K562 (cell line): ENCODE data around the gene RCL1. TPM values are rescaled to one million over a fixed set of nuclear protein-coding genes. Genes with fewer than 3 reads are reported as not detected.
A peak's percentile ranks its signal among the peaks of the same experiment; 100 is the strongest.

ENCODE experiments used
- ATAC-seq: fragments of 200-7000 bp; cut with Tn5 transposase; 3 replicates; pipeline ENCODE4 v1.9.1; 2020; ENCODE audit warnings: moderate library complexity
- BruUV-seq: library from RNA; stranded (reverse); fragments of 400-500 nt; replicated peaks from 2 replicates; lab custom pipeline; 2021; lab: Mats Ljungman, UMichigan
- CTCF ChIA-PET: fragments of 300-600 bp; formaldehyde crosslinking; extraction: SDS; loops from one replicate; lab custom pipeline; 2021; ENCODE audit warnings: low intra/inter-chr PET ratio; lab: Yijun Ruan, JAX
- POLR2A ChIA-PET: fragments of 300-600, 350-650 bp; sonication (Branson Sonifier 250); formaldehyde crosslinking; extraction: SDS; loops from one replicate; lab custom pipeline; 2021; ENCODE audit warnings: antibody characterized with exemption, inconsistent platforms; lab: Yijun Ruan, JAX
- DNase-seq, 4 experiments: peaks; one replicate each; pipeline versions ENCODE4 v3.0.0 to v3.0.0-alpha.2; 2011 to 2018; ENCODE audit warnings: low spot score in 3 of 4, mixed read lengths in 3 of 4; ENCODE audit errors: extremely low read depth in 1 of 4
- FAIRE-seq: peaks from 2 replicates; lab custom pipeline; 2011; peaks lifted over from hg19 to GRCh38; lab: Jason Lieb, UNC
- H2AFZ ChIP-seq: 2 replicates; pipeline ENCODE4 v1.6.0; 2011; ENCODE audit warnings: low read depth, low read length, control low read depth, inconsistent platforms
- H3K27ac ChIP-seq: fragments of 200-600 bp; 3 replicates; pipeline ENCODE4 v1.8.0; 2011; ENCODE audit warnings: low read depth, mild to moderate bottlenecking, control low read depth, inconsistent platforms, low read length, moderate library complexity, mixed read lengths; ENCODE audit errors: extremely low read depth
- H3K27me3 ChIP-seq, 2 experiments: fragments of 300-600 bp in 1 of 2; 2 replicates in 1 of 2; 3 replicates in 1 of 2; pipeline versions ENCODE4 v1.6.0 to v1.8.0; 2011; ENCODE audit warnings: inconsistent platforms in 2 of 2, low read length in 2 of 2, mild to moderate bottlenecking in 1 of 2, mixed read lengths in 1 of 2, moderate library complexity in 1 of 2; ENCODE audit not compliant: control insufficient read depth in 2 of 2, insufficient read depth in 2 of 2
- H3K36me3 ChIP-seq: fragments of 300-600 bp; 3 replicates; pipeline ENCODE4 v1.8.0; 2011; ENCODE audit warnings: mild to moderate bottlenecking, low read length, inconsistent platforms; ENCODE audit not compliant: control insufficient read depth, insufficient read depth
- H3K4me1 ChIP-seq, 2 experiments: fragments of 200-600 bp in 1 of 2; replicated peaks in 1 of 2; 2 replicates in 1 of 2; 3 replicates in 1 of 2; pipeline versions ENCODE4 v1.5.1 to v1.8.0; 2011; ENCODE audit warnings: inconsistent platforms in 2 of 2, low read length in 2 of 2, mild to moderate bottlenecking in 1 of 2, mixed read lengths in 1 of 2, moderate library complexity in 1 of 2; ENCODE audit not compliant: control insufficient read depth in 2 of 2, insufficient read depth in 2 of 2
- H3K4me2 ChIP-seq: 2 replicates; pipeline ENCODE4 v1.6.1; 2011; ENCODE audit warnings: low read length, control low read depth, inconsistent platforms, mixed read lengths; ENCODE audit not compliant: insufficient read depth
- H3K4me3 ChIP-seq: fragments of 200-600 bp; sonication (generic), shearing (Covaris generic); 2 replicates; pipeline ENCODE4 v1.5.1; 2016; ENCODE audit warnings: control low read depth, inconsistent platforms
- H3K79me2 ChIP-seq: fragments of 200-600 bp; 3 replicates; pipeline ENCODE4 v1.8.0; 2011; ENCODE audit warnings: low read length, inconsistent platforms; ENCODE audit not compliant: control insufficient read depth, insufficient read depth
- H3K9ac ChIP-seq, 2 experiments: 2 replicates each; pipeline versions ENCODE4 v1.6.0 to v1.6.1; 2011; ENCODE audit warnings: low read depth in 2 of 2, low read length in 2 of 2, control low read depth in 1 of 2, inconsistent platforms in 1 of 2, mild to moderate bottlenecking in 1 of 2, mixed read lengths in 1 of 2; ENCODE audit not compliant: insufficient read depth in 1 of 2
- H3K9me1 ChIP-seq: one replicate; pipeline ENCODE4 v1.6.0; 2011; ENCODE audit warnings: inconsistent platforms, mild to moderate bottlenecking, low read length, moderate library complexity; ENCODE audit not compliant: control insufficient read depth, insufficient read depth
- H3K9me3 ChIP-seq: replicated peaks from 2 replicates; pipeline ENCODE4 v1.5.1; 2011; ENCODE audit warnings: low read depth, low read length, inconsistent platforms; ENCODE audit not compliant: control insufficient read depth, insufficient read depth
- H4K20me1 ChIP-seq: replicated peaks from 2 replicates; pipeline ENCODE4 v1.6.1; 2011; ENCODE audit warnings: low read length, inconsistent platforms, mixed read lengths; ENCODE audit not compliant: control insufficient read depth, insufficient read depth
- ATF3 ChIP-seq, 2 experiments: fragments of 450-650 bp in 1 of 2; sonication (generic) in 1 of 2; formaldehyde crosslinking in 1 of 2; IDR thresholded peaks in 1 of 2; conservative IDR thresholded peaks in 1 of 2; 2 replicates each; pipeline versions ENCODE4 v1.6.1 to v1.8.1; 2016 to 2023; ENCODE audit warnings: mild to moderate bottlenecking in 2 of 2, moderate library complexity in 2 of 2, inconsistent platforms in 1 of 2, missing genetic modification reagents in 1 of 2
- E2F8 ChIP-seq: fragments of 450-650 bp; IDR thresholded peaks from 2 replicates; pipeline ENCODE4 v1.7.1; 2018; ENCODE audit warnings: mild to moderate bottlenecking, low read depth; ENCODE audit not compliant: partially characterized antibody
- MEIS2 ChIP-seq: fragments of 450-650 bp; IDR thresholded peaks from 2 replicates; pipeline ENCODE4 v1.6.1; 2014; ENCODE audit warnings: mild to moderate bottlenecking; ENCODE audit not compliant: partially characterized antibody
- TCF7 ChIP-seq: sonication (generic); IDR thresholded peaks from 2 replicates; pipeline ENCODE4 v1.6.1; 2016; ENCODE audit warnings: antibody characterized with exemption, borderline replicate concordance
- ZNF274 ChIP-seq: IDR thresholded peaks from 2 replicates; pipeline ENCODE4 v1.6.1; 2011; ENCODE audit warnings: low read depth, mild to moderate bottlenecking, low read length, moderate library complexity, borderline replicate concordance
- WGBS: fragments of 100-300 bp; shearing (Covaris generic); methylation state at CpG from one replicate; pipeline ENCODE4 v1.1.6; 2016; ENCODE audit warnings: low coverage, mixed read lengths; ENCODE audit not compliant: insufficient coverage; ENCODE audit errors: missing lambda C conversion rate; 5-methylcytosine and 5-hydroxymethylcytosine counted together
- in situ Hi-C: fragments of 300-500 bp; cut with MboI; formaldehyde crosslinking; loops from 4 replicates; pipeline ENCODE4 v1.15.0; 2018; ENCODE audit warnings: inconsistent platforms, mixed read lengths
- intact Hi-C: fragments of 100-400 bp; cut with micrococcal nuclease; formaldehyde crosslinking; loops from 2 replicates; pipeline ENCODE4 v1.14.2; 2022
- polyA plus RNA-seq, 8 experiments: library from polyadenylated mRNA; depleted of rRNA in 4 of 8; stranded (reverse) in 5 of 8; unstranded in 3 of 8; fragments of >200 nt; fragmentation: Nextera tagmentation in 2 of 8; fragmentation: Illumina TruSeq in 1 of 8; extraction: Ambion mirVana in 2 of 8; extraction: Trizol in 1 of 8; gene quantifications; 2 replicates each; pipeline versions ENCODE4 v1.2.1 to v1.2.3, GENCODE V29; 2011 to 2014; ENCODE audit warnings: inconsistent platforms in 1 of 8, missing spikeins in 1 of 8
- total RNA-seq, 7 experiments: library from RNA; depleted of rRNA in 6 of 7; stranded (reverse); fragments of >200 nt in 6 of 7; fragmentation: Illumina TruSeq in 2 of 7; extraction: Trizol in 2 of 7; gene quantifications; 2 replicates each; pipeline versions ENCODE4 v1.2.1 to v1.2.3, GENCODE V29; 2011 to 2021; ENCODE audit warnings: low replicate concordance in 1 of 7

Gene RCL1
- total and polyA plus RNA-seq, 9 of the 15 experiments (the other 6 are each of a cell fraction or from before 2014, with no cell fraction given) = 24.0 to 67.7 (median 38.6) TPM

DNA sequence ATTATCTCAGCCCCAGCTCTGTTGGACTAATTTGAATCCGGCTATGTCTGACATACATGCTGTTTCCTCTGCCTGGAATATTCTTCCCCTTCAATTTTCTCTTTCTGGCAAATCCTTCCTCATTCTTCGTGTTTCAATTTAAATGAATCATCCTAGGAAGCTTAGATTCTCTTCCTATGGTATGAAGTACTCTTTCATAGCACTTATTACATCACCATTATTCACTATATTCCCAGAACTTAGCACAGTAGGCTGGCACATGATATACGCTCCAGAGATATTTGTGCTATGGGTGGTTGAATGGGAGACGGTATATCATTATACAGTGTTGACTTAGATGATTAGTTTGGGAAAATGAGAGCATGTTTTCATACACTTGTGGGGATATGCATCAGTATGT lies 101.3 kb downstream of the RCL1 start:
- no TSS peak for BruUV-seq
- Histone ChIP-seq H3K27me3 (no peaks in the 10 kb centered on the region), H2AFZ (peak overlapping the region; percentile 33), H3K36me3 (no peaks in the 10 kb centered on the region), H3K4me2 (no peak overlapping the region; the same call in 1 of the 2 replicates), H4K20me1 (no peaks in the 10 kb centered on the region), H3K27ac (no peak overlapping the region), H3K4me3 (no peak overlapping the region), H3K9ac (no peak overlapping the region), H3K4me1 (no peaks in the 10 kb centered on the region), H3K9me1 (no peaks in the 10 kb centered on the region), H3K9me3 (no peaks in the 10 kb centered on the region), H3K79me2 (no peaks in the 10 kb centered on the region; the same call in 2 of the 3 replicates)
- ATAC-seq = no peak
- intact Hi-C loops (no loop called here), in situ Hi-C loops (no loop called here)
- TF ChIP-seq ATF3 (IDR thresholded peaks at IDR 0.05) = peak; percentile 33
- TF ChIP-seq ATF3 (CRISPR knock-in tag; conservative IDR thresholded peaks at IDR 0.05) = no peak
- TF ChIP-seq MEIS2 = no peak
- TF ChIP-seq E2F8 = no peak
- no peak for TF ChIP-seq ZNF274
- TF ChIP-seq TCF7 = no peak
- ChIA-PET POLR2A (interaction anchor here (0.6 kb wide), 1 partner anchor 10 kb away, joined by 3 read pairs; no protein-coding TSS in a partner anchor), CTCF (no interaction called here)
- WGBS = 63% methylated on average over 4 of the region's 4 CpGs
- FAIRE-seq = no peak
- no peak for DNase-seq
